Naive thymus-derived CD4-positive, alpha-beta T cell (primary cell): ENCODE measurements around the gene NFATC4. TPM values are rescaled to one million over a fixed set of nuclear protein-coding genes. Genes with fewer than 3 reads are reported as not detected.

ENCODE experiments used
- ATAC-seq: fragments of 150-1000 bp; cut with Tn5 transposase; 2 replicates; pipeline ENCODE4 v1.10.0; 2021; ENCODE audit warnings: mild to moderate bottlenecking, moderate library complexity
- CTCF ChIA-PET: fragments of 350-600 bp; sonication (Branson Sonifier 250); formaldehyde crosslinking; loops from one replicate; lab custom pipeline; 2021; ENCODE audit warnings: antibody characterized with exemption; lab: Charles Lee
- POLR2A ChIA-PET: fragments of 350-600 bp; sonication (Branson Sonifier 250); formaldehyde crosslinking; loops from one replicate; lab custom pipeline; 2021; ENCODE audit warnings: antibody characterized with exemption, inconsistent platforms; lab: Charles Lee
- DNase-seq, 9 donors: peaks; one replicate each; pipeline versions ENCODE4 v3.0.0 to v3.0.0-alpha.2; 2020 to 2022; ENCODE audit warnings: mixed read lengths in 1 of 9
- H3K27ac ChIP-seq: one replicate; pipeline ENCODE4 v1.7.0; 2013; ENCODE audit warnings: mild to moderate bottlenecking, low read depth, low read length, moderate library complexity
- H3K27me3 ChIP-seq, 2 donors: one replicate each; pipeline ENCODE4 v1.7.0; 2013; ENCODE audit warnings: low read length in 2 of 2, mild to moderate bottlenecking in 2 of 2, moderate library complexity in 2 of 2; ENCODE audit not compliant: control insufficient read depth in 2 of 2, insufficient read depth in 2 of 2
- H3K36me3 ChIP-seq, 3 experiments: 1 replicate in 2 of 3; 2 replicates in 1 of 3; pipeline ENCODE4 v1.7.0; 2013; ENCODE audit warnings: low read length in 3 of 3, mild to moderate bottlenecking in 3 of 3, moderate library complexity in 1 of 3; ENCODE audit not compliant: insufficient read depth in 3 of 3, control insufficient read depth in 2 of 3
- H3K4me1 ChIP-seq, 2 donors: one replicate each; pipeline ENCODE4 v1.7.0; 2013; ENCODE audit warnings: low read length in 2 of 2, mild to moderate bottlenecking in 2 of 2, moderate library complexity in 1 of 2; ENCODE audit not compliant: control insufficient read depth in 2 of 2, insufficient read depth in 2 of 2
- H3K4me3 ChIP-seq: 2 replicates; pipeline ENCODE4 v1.7.0; 2013; ENCODE audit warnings: mild to moderate bottlenecking, low read length
- H3K9me3 ChIP-seq, 3 experiments: 1 replicate in 2 of 3; 2 replicates in 1 of 3; pipeline ENCODE4 v1.7.0; 2013; ENCODE audit warnings: low read length in 3 of 3; ENCODE audit not compliant: control insufficient read depth in 2 of 3
- H3K27ac Mint-ChIP-seq, 9 donors: one replicate each; pipeline ENCODE4 v1.8.0; 2020 to 2022; ENCODE audit warnings: mixed read lengths in 9 of 9, mild to moderate bottlenecking in 8 of 9, moderate library complexity in 5 of 9, inconsistent platforms in 2 of 9
- H3K27me3 Mint-ChIP-seq, 5 donors: one replicate each; pipeline ENCODE4 v1.8.0; 2021 to 2022; ENCODE audit warnings: mixed read lengths in 5 of 5, mild to moderate bottlenecking in 1 of 5
- H3K36me3 Mint-ChIP-seq, 5 donors: one replicate each; pipeline ENCODE4 v1.8.0; 2020 to 2022; ENCODE audit warnings: mixed read lengths in 5 of 5, mild to moderate bottlenecking in 3 of 5, inconsistent platforms in 1 of 5
- H3K4me1 Mint-ChIP-seq, 7 donors: one replicate each; pipeline ENCODE4 v1.8.0; 2020 to 2022; ENCODE audit warnings: mixed read lengths in 7 of 7, mild to moderate bottlenecking in 3 of 7, inconsistent platforms in 1 of 7
- H3K4me3 Mint-ChIP-seq, 10 donors: one replicate each; pipeline ENCODE4 v1.8.0; 2020 to 2022; ENCODE audit warnings: mild to moderate bottlenecking in 10 of 10, mixed read lengths in 10 of 10, moderate library complexity in 6 of 10, inconsistent platforms in 2 of 10
- H3K9me3 Mint-ChIP-seq, 11 donors: one replicate each; pipeline ENCODE4 v1.8.0; 2020 to 2022; ENCODE audit warnings: mixed read lengths in 11 of 11, mild to moderate bottlenecking in 4 of 11, inconsistent platforms in 1 of 11, moderate library complexity in 1 of 11
- intact Hi-C, 2 donors: fragments of 100-400 bp; cut with micrococcal nuclease; formaldehyde crosslinking; loops; one replicate each; pipeline ENCODE4 v1.15.1; 2023
- polyA plus RNA-seq, 2 donors: library from polyadenylated mRNA; unstranded; fragments of 300-500 nt; fragmentation: Illumina TruSeq; gene quantifications; one replicate each; pipeline ENCODE4 v1.2.3, GENCODE V29; 2021
- total RNA-seq, 6 experiments: library from RNA in 5 of 6; stranded (reverse) in 5 of 6; gene quantifications; 1 replicate in 5 of 6; 2 replicates in 1 of 6; pipeline ENCODE4 v1.2.3 and lab custom pipeline; 2021 to 2026

NFATC4 gene
- total and polyA plus RNA-seq, 7 experiments from 2014 or later: not detected

DNA sequence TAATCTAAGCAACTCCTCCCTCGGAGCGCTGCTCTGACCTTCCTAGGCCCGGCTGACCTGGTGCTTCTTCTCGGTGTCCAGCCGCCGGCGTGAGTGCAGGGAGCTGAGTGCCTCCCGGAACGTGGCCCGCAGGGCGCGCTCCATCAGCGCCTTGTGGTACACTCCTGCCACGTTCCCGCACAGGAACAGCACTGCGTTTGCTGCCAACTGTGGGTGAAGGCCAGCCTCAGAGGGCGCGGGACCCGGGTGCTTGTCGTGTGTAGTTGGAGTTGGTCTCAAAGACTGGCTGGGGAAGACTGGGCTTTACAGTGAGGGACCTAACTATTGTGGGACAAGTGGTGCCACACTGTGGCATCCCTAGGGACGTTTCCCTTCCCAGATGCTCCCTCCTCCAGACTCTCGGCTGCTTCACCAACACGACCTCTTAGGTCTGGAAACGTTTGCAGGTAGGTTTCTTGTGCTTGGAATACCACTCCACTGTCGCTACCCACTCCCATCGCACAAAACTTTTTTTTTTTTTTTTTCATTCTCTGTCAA is 36.2 kb upstream of the NFATC4 start:
- POLR2A ChIA-PET: interaction anchor here (0.5 to 16.5 kb wide), 10 partner anchors 8 to 144 kb away, joined by 3 to 293 read pairs (median 6); partner anchors contain the start of genes CBLN3, KHNYN, LTB4R and LTB4R2
- no peak for ATAC-seq
- H3K27me3 Mint-ChIP-seq: peaks cover 9 to 46% (median 17%) of the 10 kb centered on the region in 5 donors

DNA sequence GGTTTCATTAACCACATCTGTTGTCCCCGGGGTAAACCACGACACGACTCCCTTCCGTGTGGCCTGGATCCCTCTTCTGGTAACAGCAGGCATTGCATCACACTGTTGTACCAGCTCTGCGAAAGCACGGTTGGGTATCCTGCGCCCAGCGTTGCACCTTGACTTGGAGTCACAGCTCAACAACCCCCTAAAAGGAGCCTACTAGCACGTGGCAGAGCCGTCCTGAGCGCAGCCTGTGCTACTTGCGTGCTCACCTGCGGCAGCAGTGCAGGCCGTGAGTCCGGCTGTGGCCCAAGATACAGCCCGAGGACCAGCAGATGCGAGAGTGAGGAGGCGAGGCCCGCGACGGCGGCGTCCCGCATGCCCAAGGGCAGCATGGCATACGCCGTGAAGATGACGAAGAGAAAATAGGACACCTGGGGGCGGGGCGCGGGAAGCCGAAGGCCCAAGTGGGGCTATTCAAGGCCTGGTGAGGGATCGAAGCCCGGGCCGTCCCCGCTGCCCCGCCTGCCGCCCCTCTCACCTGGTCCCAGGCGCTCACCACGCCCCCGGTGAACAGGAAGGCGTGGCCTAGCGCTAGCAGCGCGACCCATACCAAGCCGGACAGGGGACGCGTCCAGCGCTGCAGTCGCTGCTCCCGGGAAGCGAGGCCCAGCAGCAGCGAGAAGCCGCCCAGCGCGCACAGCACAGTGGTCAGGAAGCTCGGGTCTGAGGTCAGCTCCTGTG is 35.6 kb upstream of the NFATC4 start:
- intact Hi-C loops: loop anchor here (1.0 to 2.0 kb wide), 13 partner anchors 8 to 342 kb away; partner anchors contain the start of genes RABGGTA (in 2 of the 2), TINF2 (in 2 of the 2), CHMP4A (in 1 of the 2) and DCAF11 (in 1 of the 2)
- H3K27ac Mint-ChIP-seq: peak overlapping the region; percentile 57 to 93 (median 84)
- ChIA-PET POLR2A (interaction anchor here (0.6 to 16.5 kb wide), 12 partner anchors 8 to 145 kb away, joined by 3 to 293 read pairs (median 4); partner anchors contain the start of genes CBLN3, CIDEB, KHNYN and LTB4R), CTCF (interaction anchor here (0.6 to 15.8 kb wide), 20 partner anchors 9 to 274 kb away, joined by 3 to 317 read pairs (median 4); partner anchors contain the start of genes CBLN3, CIDEB, DHRS1 and KHNYN)
- H3K9me3 Mint-ChIP-seq: peaks cover 0 to 5% (median 0%) of the 10 kb centered on the region in 11 donors
- H3K27me3 ChIP-seq: peaks cover 7 to 13% of the 10 kb centered on the region in 2 donors
- no peaks in the 10 kb centered on the region for H3K9me3 ChIP-seq
- peaks cover 37 to 59% of the 10 kb centered on the region in 2 donors for H3K4me1 ChIP-seq
- ATAC-seq (peak; percentile 90), DNase-seq (peak; percentile 56 to 93 (median 87))
- H3K4me3 Mint-ChIP-seq: peak overlapping the region; percentile 66 to 94 (median 83)
- peaks cover 25 to 62% (median 40%) of the 10 kb centered on the region in 7 donors for H3K4me1 Mint-ChIP-seq
- H3K27me3 Mint-ChIP-seq: peaks cover 9 to 46% (median 17%) of the 10 kb centered on the region in 5 donors
- no peak overlapping the region for H3K27ac ChIP-seq
- H3K36me3 Mint-ChIP-seq: peaks cover 0 to 21% (median 12%) of the 10 kb centered on the region in 5 donors
- H3K36me3 ChIP-seq: peaks cover 0 to 18% (median 0%) of the 10 kb centered on the region in 3 experiments
- H3K4me3 ChIP-seq: peak overlapping the region; percentile 43

More for the DNA sequence above, 36.2 kb upstream of the NFATC4 start:
- no peak for DNase-seq
- peak overlapping the region; percentile 57 to 93 (median 84) for H3K27ac Mint-ChIP-seq
- intact Hi-C loops: loop anchor here (1.0 to 2.0 kb wide), 13 partner anchors 9 to 343 kb away; partner anchors contain the start of genes RABGGTA (in 2 of the 2), TINF2 (in 2 of the 2), CHMP4A (in 1 of the 2) and DCAF11 (in 1 of the 2)
- H3K9me3 ChIP-seq: no peaks in the 10 kb centered on the region
- peaks cover 0 to 5% (median 0%) of the 10 kb centered on the region in 11 donors for H3K9me3 Mint-ChIP-seq
- peaks cover 0 to 16% (median 12%) of the 10 kb centered on the region in 5 donors for H3K36me3 Mint-ChIP-seq
- peaks cover 30 to 67% (median 45%) of the 10 kb centered on the region in 7 donors for H3K4me1 Mint-ChIP-seq
- H3K27ac ChIP-seq: no peak overlapping the region
- peaks cover 7 to 13% of the 10 kb centered on the region in 2 donors for H3K27me3 ChIP-seq
- peak overlapping the region; percentile 11 for H3K4me3 ChIP-seq
- CTCF ChIA-PET: interaction anchor here (0.6 to 15.8 kb wide), 17 partner anchors 8 to 274 kb away, joined by 3 to 317 read pairs (median 4); partner anchors contain the start of genes CBLN3, CIDEB, DHRS1 and KHNYN
- peak overlapping the region; percentile 66 to 94 (median 83) for H3K4me3 Mint-ChIP-seq
- peaks cover 41 to 64% of the 10 kb centered on the region in 2 donors for H3K4me1 ChIP-seq
- H3K36me3 ChIP-seq: peaks cover 0 to 11% (median 0%) of the 10 kb centered on the region in 3 experiments

DNA sequence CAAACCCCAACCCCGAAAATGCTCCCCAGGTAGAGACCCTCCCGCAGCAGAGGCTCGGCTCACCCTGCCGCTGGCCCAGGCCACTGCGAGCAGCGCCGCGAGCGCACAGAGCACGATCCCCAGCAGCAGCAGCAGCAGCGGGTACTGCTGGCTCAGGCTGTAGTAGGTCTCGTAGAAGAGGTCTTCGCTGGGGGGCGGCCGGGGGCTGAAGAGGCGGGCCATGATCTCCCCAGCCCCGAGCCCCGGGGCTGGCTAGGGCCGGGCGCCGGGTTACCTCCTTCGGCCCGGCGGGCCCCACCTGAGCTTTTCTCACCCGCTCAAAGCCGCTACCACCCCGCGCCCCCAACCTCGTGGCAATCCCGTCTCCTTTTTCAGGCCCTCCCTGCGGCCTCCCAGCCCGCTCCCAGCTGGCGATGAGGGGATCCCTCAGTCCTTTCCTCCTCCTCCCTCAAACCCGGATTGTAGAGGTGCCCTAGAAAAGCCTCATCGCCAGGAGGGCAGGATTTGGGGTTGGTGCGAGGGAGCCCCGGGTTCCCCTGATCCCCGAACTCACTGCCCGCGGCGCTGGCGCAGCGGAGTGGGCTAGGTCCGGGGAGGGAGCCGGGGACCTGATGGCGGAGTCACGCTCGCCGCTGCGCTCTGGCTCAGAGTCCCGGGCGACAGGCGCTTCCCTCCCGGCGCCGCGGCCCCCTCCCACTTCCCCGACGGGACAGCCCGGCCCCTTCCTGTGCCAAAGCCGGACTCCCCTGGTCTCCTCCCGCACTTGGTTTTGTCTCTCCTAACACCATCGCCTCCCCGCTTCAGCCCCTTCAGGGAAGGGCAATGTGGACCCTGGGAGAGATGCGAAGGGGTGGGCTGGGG is 33.3 kb upstream of the NFATC4 start, which contains the start of gene ADCY4:
TSS of gene ADCY4 (minus strand) at position 641 of the 861 bp plus-strand sequence. CDS start at position 222, 419 bp downstream.
- Histone ChIP-seq H3K4me3 (peak within 1 kb of the TSS; percentile 52), H3K27ac (no peak within 1 kb of the TSS), H3K36me3 (peaks cover 0 to 30% (median 0%) of the 10 kb centered on the region in 3 experiments), H3K9me3 (no peaks in the 10 kb centered on the region), H3K4me1 (peaks cover 43 to 56% of the 10 kb centered on the region in 2 donors), H3K27me3 (peaks cover 7 to 13% of the 10 kb centered on the region in 2 donors)
- peaks cover 25 to 60% (median 52%) of the 10 kb centered on the region in 7 donors for H3K4me1 Mint-ChIP-seq
- no peak within 1 kb of the TSS for H3K27ac Mint-ChIP-seq
- peaks cover 0 to 5% (median 0%) of the 10 kb centered on the region in 11 donors for H3K9me3 Mint-ChIP-seq
- ChIA-PET POLR2A (interaction anchor here (0.8 to 16.5 kb wide), 3 partner anchors 23 to 96 kb away, joined by 3 to 293 read pairs (median 19); partner anchors contain the start of genes CBLN3, KHNYN, LTB4R and LTB4R2), CTCF (interaction anchor here (2.8 to 15.8 kb wide), 3 partner anchors 64 to 100 kb away, joined by 9 to 317 read pairs (median 23); partner anchors contain the start of genes CBLN3, KHNYN, RABGGTA and TINF2)
- H3K4me3 Mint-ChIP-seq: peak within 1 kb of the TSS; percentile 18 to 94 (median 60)
- intact Hi-C loops: no loop called here
- DNase-seq (peak in 3 of 9 donors; percentile 31 to 41 (median 40)), ATAC-seq (no peak)
- peaks cover 9 to 46% (median 17%) of the 10 kb centered on the region in 5 donors for H3K27me3 Mint-ChIP-seq
- peaks cover 0 to 32% (median 12%) of the 10 kb centered on the region in 5 donors for H3K36me3 Mint-ChIP-seq

DNA sequence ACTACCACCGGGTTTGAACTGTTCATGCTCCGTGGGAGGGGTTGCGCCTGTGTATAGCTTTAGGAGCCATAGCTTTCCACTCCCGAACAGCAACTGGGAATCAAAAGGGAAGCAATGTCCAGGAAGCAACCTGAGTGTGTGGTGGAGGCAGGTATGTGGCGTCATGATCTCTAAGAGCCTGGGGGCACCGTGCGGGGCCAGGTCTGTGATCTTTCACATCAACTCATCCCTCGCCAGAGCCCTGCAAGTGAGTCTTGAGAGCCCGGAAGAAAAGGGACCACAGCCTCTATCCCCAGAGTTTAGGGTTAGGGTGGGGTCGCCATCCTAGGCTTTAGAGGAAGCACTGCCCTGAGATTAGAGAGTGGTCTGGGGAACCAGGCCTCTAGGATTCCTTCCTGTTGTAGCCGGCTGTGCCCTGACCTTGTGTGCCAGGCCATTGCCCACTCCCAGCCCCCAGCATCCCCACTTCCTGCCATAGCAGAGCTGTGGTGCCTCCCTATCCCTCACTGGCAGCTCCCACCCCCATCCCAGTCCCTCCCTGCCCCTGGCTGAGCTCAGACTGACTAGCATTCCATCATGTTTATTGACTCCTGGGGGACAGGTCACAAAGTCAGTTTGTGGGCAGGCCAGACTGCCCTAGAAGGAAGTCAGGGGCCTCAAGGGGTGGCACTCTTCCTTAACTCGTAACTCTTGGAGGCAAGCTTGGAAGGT is 32.4 kb upstream of the NFATC4 start:
- DNase-seq: no peak
- peaks cover 7 to 13% of the 10 kb centered on the region in 2 donors for H3K27me3 ChIP-seq
- H3K27me3 Mint-ChIP-seq: peaks cover 7 to 46% (median 17%) of the 10 kb centered on the region in 5 donors
- peaks cover 32 to 67% (median 51%) of the 10 kb centered on the region in 7 donors for H3K4me1 Mint-ChIP-seq
- intact Hi-C loops: no loop called here
- no peak overlapping the region for H3K27ac Mint-ChIP-seq
- peaks cover 0 to 5% (median 0%) of the 10 kb centered on the region in 11 donors for H3K9me3 Mint-ChIP-seq
- peaks cover 48 to 55% of the 10 kb centered on the region in 2 donors for H3K4me1 ChIP-seq
- no peak for ATAC-seq
- H3K36me3 ChIP-seq: peaks cover 0 to 30% (median 0%) of the 10 kb centered on the region in 3 experiments
- CTCF ChIA-PET: interaction anchor here (0.8 to 15.8 kb wide), 3 partner anchors 10 to 99 kb away, joined by 3 to 317 read pairs (median 5); partner anchors contain the start of genes CBLN3 and KHNYN
- no peaks in the 10 kb centered on the region for H3K9me3 ChIP-seq
- peak overlapping the region in 9 of 10 donors; percentile 22 to 94 (median 58) for H3K4me3 Mint-ChIP-seq
- H3K4me3 ChIP-seq: no peak overlapping the region
- H3K36me3 Mint-ChIP-seq: peaks cover 0 to 32% (median 12%) of the 10 kb centered on the region in 5 donors
- no peak overlapping the region for H3K27ac ChIP-seq
- POLR2A ChIA-PET: interaction anchor here (0.8 to 16.5 kb wide), 4 partner anchors 31 to 106 kb away, joined by 3 to 293 read pairs (median 3); partner anchors contain the start of genes CBLN3, KHNYN and TINF2
